Germinal center (tissue), 1 donor: ENCODE results near the gene HCN3.
A peak's percentile ranks its signal among the peaks of the same experiment; 100 is the strongest.
"Not testable (repeated sequence)": the region's sequence is repeated elsewhere in the genome, so short reads cannot be mapped to it uniquely, and the experiment has no call there.

Source experiments
- DNase-seq: peaks from one replicate; pipeline ENCODE4 v3.0.0; 2012; ENCODE audit warnings: mixed read lengths, low spot score

Gene HCN3

DNA sequence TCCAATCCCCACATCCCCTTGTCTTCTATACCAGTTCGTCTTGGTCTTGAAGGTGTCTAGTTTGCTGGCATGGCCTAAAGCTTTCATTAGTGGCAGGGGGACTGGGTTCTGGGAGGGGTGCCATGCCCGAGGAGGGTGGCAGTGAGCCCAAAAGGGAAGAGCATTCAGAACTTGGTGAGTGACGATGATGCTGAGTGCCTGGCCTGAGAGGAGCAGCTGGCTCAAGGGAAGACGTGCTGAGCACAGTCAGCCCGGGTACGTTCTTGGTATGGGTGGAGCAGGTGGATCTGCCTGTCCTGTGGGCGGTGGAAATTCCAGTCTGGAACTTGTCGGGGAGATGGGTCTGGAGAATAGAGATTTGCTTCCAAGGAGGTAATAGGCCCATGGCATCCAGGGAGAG lies 36.0 kb downstream of the HCN3 start:
- no peak for DNase-seq

DNA sequence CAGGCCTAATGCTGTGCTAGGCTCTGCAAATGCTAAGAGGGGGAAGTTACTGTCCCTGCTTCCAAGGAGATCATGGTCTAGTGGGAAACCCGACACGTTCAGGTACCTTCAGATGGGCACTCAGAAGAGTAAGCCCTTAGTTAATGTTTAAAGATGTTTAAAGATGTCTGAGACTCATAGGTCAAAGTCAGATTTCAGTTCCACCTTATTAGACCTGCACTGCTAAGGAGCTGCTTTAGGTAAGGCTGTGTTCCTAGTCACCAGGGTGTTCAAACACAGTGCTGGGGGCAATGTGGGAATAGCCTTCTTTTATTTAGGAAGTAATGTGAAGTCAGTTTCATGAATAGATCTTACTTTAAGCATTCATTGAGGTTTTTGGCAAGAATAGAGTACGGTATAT lies 39.7 kb downstream of the HCN3 start:
- no peak for DNase-seq

DNA sequence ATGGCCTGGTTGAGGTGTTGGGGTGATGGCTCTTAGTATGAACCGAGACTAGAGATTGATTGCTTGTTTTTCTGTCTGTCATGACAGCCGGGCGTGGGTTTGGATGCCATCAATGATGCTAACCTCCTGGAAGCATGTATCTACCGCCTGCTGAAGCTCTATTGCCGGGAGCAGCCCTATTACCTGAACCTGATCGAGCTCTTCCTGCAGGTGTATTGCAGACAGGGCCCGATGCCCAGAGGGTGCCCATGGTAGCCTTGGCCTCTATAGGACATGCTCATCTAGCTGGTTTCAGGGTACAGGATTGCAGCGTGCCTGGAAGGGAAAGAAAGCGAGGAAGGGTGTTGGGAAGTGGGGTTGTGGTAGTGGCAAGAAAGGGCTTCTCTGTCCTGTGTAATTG lies 40.8 kb downstream of the HCN3 start:
- no peak for DNase-seq

DNA sequence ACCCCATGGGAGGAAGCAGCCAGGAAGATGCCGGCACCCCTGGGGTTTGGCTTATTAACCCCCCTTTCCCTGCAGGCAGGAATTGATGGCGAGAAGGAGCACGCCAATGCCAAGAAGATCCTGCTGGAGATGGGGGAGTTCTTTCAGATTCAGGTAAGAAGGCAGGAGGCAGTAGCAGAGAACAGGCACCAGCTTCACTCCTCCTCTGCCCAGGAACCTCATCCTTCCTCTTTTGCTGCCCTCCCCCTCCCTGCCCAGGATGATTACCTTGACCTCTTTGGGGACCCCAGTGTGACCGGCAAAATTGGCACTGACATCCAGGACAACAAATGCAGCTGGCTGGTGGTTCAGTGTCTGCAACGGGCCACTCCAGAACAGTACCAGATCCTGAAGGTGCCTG lies 42.3 kb downstream of the HCN3 start:
- no peak for DNase-seq

DNA sequence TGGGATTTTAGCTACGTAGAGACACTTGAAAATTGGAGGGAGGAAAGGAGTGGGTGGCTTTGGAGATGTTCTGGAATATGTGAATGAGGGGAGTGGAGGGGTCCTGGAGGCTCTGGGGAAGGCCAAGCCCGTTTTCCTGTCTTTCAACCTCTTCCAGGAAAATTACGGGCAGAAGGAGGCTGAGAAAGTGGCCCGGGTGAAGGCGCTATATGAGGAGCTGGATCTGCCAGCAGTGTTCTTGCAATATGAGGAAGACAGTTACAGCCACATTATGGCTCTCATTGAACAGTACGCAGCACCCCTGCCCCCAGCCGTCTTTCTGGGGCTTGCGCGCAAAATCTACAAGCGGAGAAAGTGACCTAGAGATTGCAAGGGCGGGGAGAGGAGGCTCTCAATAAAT lies 43.0 kb downstream of the HCN3 start:
- no peak for DNase-seq

DNA sequence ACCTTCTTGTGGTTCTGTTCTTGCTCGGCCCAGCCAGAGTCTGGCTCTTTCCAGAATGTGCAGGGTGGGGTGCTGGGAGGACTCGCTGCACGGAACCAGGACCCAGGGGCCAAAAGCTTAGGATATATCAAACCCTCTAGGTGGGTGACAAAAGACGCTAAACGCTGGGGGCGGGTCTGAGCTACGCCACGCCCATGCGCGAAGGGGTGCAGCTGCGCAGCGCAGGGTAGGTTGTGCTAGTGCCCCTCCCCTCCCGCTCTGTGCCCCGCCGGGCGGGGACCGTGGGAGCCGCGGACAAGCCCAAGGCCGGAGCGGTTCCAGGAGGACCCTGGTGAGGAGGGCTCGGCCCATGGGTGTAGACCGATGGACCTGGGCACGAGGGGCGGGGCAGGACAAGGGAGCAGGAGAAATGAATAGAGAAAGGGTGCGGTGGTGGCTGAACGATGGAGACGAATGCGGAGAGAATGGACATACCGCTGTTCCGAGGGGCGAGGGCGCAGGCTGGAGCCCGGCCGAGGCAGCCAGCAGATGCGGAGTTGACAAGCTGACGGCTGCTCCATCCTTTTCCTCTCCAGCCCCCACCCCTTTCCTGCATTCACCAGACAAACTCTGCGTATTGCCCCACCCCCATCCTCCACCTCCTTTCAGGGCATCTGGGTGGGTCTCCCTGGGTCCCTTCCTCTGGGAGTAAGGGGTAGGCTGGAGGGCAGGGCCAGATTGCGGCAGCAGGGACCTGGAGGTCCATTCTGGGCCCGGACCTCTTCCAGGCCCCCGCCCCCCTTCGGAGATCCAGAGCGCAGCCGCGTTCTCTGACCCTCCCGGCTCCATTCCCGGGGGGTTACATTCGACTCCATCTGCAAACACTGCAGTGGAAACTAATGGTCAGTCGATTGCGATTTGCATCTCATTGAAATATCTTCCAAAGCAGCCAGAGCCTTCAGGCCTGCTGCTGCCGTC lies 43.7 kb downstream of the HCN3 start, which contains the start of gene RUSC1:
Gene RUSC1, plus strand, starts transcription at position 234 of the 957 bp plus-strand sequence. CDS start 880 bp downstream, outside the sequence.
- DNase-seq = peak; percentile 87

DNA sequence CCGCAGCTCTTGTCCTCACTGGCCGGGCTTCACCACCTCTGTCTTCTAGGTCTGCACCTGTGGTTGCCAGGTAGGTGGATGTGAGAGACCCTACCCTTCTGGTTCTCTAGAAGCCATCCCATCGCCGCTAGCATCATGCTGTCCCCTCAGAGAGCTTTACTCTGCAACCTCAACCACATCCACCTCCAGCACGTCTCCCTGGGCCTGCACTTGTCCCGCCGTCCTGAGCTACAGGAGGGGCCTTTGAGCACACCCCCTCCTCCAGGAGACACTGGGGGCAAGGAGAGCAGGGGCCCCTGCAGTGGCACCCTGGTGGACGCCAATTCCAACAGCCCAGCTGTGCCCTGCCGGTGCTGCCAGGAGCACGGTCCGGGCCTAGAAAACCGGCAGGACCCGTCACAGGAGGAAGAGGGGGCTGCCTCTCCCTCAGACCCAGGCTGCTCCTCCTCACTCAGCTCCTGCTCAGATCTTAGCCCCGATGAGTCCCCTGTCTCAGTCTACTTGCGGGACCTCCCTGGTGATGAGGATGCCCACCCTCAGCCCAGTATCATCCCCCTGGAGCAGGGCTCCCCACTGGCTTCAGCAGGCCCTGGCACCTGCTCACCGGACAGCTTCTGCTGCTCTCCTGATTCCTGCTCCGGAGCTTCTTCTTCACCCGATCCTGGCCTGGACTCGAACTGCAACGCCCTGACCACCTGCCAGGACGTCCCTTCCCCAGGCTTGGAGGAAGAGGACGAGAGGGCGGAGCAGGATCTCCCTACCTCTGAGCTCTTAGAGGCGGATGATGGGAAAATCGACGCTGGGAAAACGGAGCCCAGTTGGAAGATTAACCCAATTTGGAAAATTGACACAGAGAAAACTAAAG lies 44.6 kb downstream of the HCN3 start:
- no peak for DNase-seq

DNA sequence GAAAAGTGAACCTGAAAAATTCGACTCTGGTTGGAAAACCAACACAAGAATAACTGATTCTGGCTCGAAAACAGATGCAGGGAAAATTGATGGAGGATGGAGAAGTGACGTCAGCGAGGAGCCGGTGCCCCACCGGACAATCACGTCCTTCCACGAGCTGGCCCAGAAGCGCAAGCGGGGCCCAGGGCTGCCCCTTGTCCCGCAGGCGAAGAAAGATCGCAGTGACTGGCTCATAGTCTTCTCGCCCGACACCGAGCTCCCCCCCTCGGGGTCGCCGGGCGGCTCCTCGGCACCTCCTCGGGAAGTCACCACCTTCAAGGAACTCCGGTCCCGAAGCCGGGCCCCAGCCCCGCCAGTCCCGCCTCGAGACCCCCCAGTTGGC lies 45.3 kb downstream of the HCN3 start:
- peak; percentile 34 for DNase-seq

DNA sequence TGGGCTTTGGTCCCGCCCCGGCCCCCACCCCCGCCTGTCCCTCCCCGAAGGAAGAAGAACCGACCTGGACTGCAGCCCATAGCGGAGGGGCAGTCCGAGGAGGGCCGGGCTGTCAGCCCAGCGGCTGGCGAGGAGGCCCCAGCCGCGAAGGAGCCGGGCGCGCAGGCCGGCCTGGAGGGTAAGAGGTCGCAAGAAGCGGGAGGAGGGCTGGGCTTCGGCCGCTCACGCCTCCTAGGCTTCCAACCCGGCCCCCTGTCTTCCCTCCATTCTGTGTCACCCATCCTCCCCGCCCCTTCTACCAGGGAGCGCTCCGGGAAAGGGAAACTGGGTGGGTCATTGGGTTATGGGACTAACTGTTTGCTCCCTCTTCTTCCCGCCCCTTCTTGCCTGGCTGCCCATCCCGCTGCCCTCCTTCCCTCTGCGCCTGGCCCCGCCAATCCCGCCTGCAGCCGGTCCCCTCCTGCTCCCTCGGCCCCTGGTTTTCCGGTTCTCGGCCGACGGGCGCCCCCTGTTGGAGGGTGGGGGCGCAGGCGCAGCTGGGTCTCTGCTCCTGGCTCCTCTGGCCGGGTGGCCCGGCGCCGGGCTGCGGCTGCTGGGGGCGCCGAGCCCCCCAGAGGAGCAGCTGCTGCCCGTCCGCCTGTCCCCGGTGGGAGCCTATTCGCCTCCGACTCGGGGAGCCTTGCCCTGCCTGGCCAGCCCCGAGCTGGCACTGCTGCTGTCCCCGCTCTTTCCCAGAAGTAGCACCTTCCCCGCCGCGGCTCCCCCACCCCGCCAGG lies 45.9 kb downstream of the HCN3 start:
- DNase-seq = peak; percentile 88

DNA sequence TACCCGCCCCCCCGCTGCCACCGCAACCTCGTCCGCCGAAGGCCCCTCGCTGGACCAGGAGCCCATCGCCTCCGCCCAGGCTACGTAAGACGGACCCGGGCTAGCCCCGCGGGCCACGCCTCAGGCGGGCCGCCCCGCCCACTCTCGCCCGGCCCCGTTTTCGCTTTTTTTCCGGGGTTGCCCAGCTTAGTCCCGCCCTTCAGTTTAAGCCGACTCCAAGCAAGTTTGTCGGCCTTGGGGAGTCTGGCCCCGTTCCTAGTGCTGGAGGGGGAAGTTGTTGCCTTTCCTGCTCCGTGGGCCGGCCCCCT lies 46.4 kb downstream of the HCN3 start:
- DNase-seq = peak; percentile 89

DNA sequence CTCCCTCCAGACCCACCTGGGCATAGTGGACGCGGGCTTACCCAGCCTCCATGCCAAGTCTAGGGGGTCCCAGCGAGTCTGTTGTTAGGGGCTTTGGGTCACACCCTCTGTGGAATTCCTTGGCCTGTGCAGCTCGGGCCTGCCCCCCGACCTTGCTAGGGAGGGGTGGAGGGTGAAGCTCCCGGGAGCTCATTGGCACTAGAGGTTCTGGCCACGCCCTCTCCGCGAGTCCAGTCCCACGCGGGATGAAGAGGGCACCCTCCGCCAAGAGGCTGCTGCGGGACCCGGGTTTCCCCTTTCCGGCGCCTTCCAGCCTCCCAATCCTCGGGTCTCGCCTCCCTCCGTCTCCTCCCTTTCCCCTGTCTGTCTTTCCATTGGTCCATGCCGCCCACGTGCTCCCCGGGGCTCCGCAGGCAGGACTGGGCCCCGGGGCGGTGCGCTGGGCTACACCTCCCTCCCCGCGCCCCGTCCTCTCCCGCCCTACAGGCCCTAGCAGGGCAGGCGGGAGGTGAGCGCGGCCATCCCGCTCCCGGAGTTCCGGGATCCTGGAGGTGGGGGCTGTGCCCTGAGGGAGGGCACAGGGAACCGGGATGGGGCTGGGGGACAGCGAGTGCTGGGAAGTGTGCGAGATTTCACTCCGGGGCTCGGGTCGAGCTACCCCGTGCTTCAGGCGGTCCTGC lies 46.9 kb downstream of the HCN3 start:
- DNase-seq = peak; percentile 95

DNA sequence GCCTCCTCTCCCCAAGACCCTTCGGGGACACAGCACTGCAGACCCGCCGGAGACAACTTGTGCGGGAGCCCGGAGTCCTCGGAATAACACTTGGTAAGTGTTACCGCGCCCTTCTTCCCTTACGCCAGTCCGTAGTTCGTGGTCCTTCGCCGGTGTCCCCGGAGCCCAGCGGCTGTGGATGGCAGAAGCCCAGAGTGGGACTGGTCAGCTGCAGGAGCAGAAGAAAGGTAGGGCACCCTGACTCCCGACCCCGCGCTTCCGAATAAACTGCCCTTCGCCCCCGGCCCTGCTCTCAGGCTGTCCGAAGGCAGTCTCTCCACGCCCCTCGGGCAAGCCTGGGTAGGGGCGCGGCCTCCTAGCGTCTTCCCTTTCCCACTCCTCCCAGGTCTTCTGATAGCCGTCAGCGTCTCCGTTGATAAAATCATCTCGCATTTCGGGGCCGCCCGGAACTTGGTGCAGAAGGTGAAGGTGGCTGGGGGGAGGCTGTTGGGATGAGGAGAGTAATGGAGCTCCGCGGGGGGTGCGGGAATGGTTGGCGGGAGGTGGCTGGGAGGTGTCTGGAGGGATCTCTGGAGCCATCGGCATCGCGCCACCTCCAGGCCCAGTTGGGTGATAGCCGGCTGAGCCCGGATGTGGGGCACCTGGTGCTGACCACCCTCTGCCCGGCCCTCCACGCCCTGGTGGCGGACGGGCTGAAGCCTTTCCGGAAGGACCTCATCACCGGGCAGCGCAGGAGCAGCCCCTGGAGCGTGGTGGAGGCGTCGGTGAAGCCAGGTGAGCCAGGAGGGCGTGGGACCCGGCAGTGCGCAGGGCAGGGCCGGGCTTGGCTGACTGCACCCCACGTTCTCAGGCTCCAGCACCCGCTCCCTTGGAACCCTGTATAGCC lies 47.7 kb downstream of the HCN3 start:
- peak; percentile 47 for DNase-seq

DNA sequence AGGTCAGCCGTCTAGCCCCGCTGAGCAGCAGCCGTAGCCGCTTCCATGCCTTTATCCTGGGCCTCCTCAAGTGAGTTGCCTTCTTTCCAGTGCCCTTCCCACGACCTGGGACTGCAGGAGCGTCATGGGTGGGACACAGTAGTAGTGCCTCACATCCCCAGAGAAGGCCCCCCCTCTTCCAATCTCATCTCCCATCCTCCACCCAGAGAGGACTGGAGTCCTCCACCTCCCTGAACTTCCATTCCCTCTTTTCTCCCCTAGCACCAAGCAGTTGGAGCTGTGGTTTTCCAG lies 48.3 kb downstream of the HCN3 start:
- no peak for DNase-seq

DNA sequence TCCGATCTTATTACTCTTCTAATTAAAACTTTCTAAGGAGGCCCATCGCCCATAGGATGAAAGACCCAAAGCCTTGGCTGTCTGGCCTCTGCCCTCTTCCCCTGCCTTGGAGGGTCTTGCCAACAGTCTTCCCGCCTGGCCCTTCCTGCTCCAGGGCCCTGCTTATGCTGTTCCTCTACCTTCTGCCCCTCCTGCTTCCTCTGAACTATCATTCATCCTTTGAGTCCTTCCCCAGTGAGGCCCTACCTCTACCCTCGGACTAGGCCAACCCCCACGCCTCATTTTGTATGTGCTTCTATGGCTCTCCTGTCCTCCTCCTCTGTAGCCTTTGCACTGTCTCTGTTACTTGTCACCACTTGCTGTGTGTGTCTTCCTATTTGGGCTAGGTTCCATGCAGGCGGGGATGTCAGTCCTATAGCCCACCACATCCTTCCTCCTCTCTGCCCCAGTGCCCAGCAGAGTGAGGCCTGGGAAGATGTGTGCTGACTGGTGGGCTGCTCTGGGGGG lies 48.8 kb downstream of the HCN3 start:
- no peak for DNase-seq

DNA sequence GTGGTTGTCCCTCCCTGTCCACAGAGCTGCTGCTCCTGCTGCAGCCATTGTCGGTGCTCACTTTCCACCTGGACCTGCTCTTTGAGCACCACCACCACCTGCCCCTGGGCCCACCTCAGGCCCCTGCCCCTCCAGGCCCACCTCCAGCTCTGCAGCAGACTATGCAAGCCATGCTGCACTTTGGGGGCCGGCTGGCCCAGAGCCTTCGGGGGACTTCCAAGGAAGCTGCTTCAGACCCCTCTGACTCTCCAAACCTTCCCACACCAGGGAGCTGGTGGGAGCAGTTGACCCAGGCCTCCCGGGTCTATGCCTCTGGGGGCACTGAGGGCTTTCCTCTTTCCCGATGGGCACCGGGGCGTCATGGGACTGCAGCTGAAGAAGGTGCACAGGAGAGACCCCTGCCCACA lies 49.4 kb downstream of the HCN3 start:
- DNase-seq = no peak

DNA sequence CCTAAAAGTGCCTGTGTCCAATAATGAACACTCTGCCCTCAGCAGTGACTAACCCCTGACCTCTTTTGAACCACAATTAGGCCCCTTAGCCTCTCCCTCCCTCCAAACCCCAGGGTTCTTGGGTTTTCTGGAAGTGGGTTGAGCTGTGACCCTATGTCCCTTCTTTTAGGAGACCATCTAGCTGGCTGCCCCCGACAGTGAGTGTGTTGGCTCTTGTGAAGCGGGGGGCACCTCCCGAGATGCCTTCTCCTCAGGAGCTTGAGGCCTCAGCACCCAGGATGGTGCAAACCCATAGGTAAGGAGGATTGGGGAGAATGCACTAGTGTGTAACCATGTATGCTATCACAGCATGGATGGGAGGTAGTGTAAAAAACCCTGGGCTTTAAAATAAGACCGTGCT lies 50.7 kb downstream of the HCN3 start:
- DNase-seq = no peak

DNA sequence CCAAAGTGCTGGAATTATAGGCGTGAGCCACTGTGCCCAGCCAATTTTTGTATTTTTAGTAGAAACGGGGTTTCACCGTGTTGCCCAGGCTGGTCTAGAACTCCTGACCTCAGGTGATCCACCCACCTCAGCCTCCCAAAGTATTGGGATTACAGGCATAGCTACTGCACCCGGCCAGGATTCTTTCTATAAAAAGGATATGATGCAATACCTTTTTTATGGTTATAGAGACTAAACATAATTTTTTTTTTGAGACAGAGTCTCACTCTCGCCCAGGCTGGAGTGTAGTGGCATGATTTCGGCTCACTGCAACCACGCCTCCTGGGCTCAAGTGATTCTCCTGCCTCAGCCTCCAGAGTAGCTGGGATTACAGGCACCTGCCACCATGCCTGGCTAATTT lies 51.6 kb downstream of the HCN3 start:
- not testable (repeated sequence) for DNase-seq

DNA sequence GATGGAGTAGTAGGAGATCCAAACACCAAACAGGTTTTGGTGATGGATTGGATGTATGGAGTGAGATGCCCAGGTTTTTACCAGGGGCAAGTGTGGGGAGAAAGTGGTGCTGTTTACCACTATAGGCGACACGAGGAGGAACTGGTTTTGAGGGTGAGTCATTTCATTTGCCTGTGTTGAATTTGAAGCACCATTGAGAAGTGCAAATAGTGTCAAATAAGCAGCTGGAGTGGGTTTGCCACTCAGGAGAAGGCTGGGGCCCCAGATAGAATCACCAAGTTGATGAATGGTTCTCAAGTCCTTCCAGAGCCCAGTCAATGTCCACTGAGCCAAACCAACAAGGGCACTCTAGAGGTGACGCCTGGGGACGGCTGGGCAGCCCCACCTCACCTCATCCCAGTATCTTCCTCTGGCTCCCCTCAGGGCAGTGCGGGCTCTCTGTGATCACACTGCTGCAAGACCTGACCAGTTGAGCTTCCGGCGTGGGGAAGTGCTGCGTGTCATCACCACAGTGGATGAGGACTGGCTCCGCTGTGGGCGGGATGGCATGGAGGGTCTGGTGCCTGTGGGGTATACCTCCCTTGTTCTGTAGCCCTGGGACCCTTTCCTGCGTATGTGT lies 52.8 kb downstream of the HCN3 start:
- no peak for DNase-seq

DNA sequence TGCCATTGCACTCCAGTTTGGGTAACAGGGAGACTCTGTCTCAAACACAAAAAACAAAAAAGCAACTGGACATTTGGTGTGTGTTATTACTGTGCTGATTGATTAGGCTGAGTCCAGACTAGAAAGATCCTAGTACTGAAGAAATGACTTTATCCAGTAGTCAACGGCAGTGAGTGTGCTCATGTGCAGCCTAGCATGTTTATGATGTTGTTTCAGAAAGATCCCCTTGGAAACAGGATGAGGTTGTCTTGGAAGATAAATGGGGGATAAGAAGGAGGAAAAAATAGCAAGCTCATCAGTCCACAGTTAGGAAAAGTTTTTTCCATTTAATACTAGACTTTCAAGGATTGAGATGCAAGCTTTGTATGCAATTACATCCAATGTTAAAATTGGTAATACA lies 57.7 kb downstream of the HCN3 start:
- DNase-seq = no peak
